ENCODE measurements around the gene PDE10A.
"Not testable (repeated sequence)": the region's sequence is repeated elsewhere in the genome, so short reads cannot be mapped to it uniquely, and the experiment has no call there.

PDE10A gene

GRCh38 chr6:165618891-165619290 is 44.1 kb downstream of the PDE10A start:
- not testable (repeated sequence) for DNase-seq

GRCh38 chr6:165618241-165618640 is 44.8 kb downstream of the PDE10A start:
- DNase-seq: no peak

GRCh38 chr6:165617528-165617927 is 45.5 kb downstream of the PDE10A start:
- DNase-seq: no peak

GRCh38 chr6:165616116-165616515 is 46.9 kb downstream of the PDE10A start:
- DNase-seq: peak; percentile 48

GRCh38 chr6:165615636-165616035 is 47.4 kb downstream of the PDE10A start:
- peak; percentile 7 for DNase-seq

- no peak for DNase-seq
Measured at GRCh38 chr6:165611294-165611693, 51.7 kb downstream of the PDE10A start.

- not testable (repeated sequence) for DNase-seq
Measured at GRCh38 chr6:165608577-165608976, 54.5 kb downstream of the PDE10A start.

- no peak for DNase-seq
Measured at GRCh38 chr6:165606740-165607008, 56.4 kb downstream of the PDE10A start.

- no peak for DNase-seq
Measured at GRCh38 chr6:165605901-165606739, 56.9 kb downstream of the PDE10A start.

- no peak for DNase-seq
Measured at GRCh38 chr6:165605182-165605875, 57.7 kb downstream of the PDE10A start.

GRCh38 chr6:165602291-165602690 is 60.8 kb downstream of the PDE10A start:
- no peak for DNase-seq

GRCh38 chr6:165600606-165601005 is 62.4 kb downstream of the PDE10A start:
- DNase-seq: no peak

- DNase-seq: no peak
Measured at GRCh38 chr6:165599596-165600487, 63.2 kb downstream of the PDE10A start.

GRCh38 chr6:165599121-165599520 is 63.9 kb downstream of the PDE10A start:
- DNase-seq: no peak

- DNase-seq: no peak
Measured at GRCh38 chr6:165597821-165598220, 65.2 kb downstream of the PDE10A start.

- DNase-seq: no peak
Measured at GRCh38 chr6:165594584-165595333, 68.3 kb downstream of the PDE10A start.

- not testable (repeated sequence) for DNase-seq
Measured at GRCh38 chr6:165592947-165593346, 70.1 kb downstream of the PDE10A start.

GRCh38 chr6:165588515-165588914 is 74.5 kb downstream of the PDE10A start:
- DNase-seq: no peak

GRCh38 chr6:165587206-165587605 is 75.8 kb downstream of the PDE10A start:
- DNase-seq: no peak

- DNase-seq: no peak
Measured at GRCh38 chr6:165586706-165587105, 76.3 kb downstream of the PDE10A start.

- DNase-seq: peak; percentile 21
Measured at GRCh38 chr6:165585060-165585459, 78.0 kb downstream of the PDE10A start.

GRCh38 chr6:165584541-165584940 is 78.5 kb downstream of the PDE10A start:
- DNase-seq: no peak

GRCh38 chr6:165581678-165582077 is 81.4 kb downstream of the PDE10A start:
- DNase-seq: no peak

Data from fibroblast of skin of right biceps (primary cell).